ENCODE measurements around the gene PTGS1.

- TF ChIP-seq RAD21 (CRISPR knock-in tag; IDR thresholded peaks at IDR 0.05) (no peak), BCLAF1 (IDR thresholded peaks at IDR 0.05) (no peak), PPARG (CRISPR knock-in tag; conservative IDR thresholded peaks at IDR 0.05) (no peak), CTCF (CRISPR knock-in tag; IDR thresholded peaks at IDR 0.05) (no peak)
Observed at GRCh38 chr9:122334916-122335315, 35.9 kb upstream of the PTGS1 start.

All from HepG2 (cell line).